Mesodermal cell (in vitro differentiated cells): Measurements from ENCODE around the gene PACC1.
"Not testable (repeated sequence)": the region's sequence is repeated elsewhere in the genome, so short reads cannot be mapped to it uniquely, and the experiment has no call there.

Source experiments
- H3K27ac ChIP-seq: 2 replicates; pipeline ENCODE4 v1.7.0; 2013; ENCODE audit warnings: mild to moderate bottlenecking, low read depth, low read length, moderate library complexity; ENCODE audit not compliant: severe bottlenecking
- H3K36me3 ChIP-seq: 2 replicates; pipeline ENCODE4 v1.7.1; 2013; ENCODE audit warnings: mild to moderate bottlenecking, low read length, moderate library complexity; ENCODE audit not compliant: control insufficient read depth, insufficient read depth
- H3K4me1 ChIP-seq: one replicate; pipeline ENCODE4 v1.7.1; 2013; ENCODE audit warnings: mild to moderate bottlenecking, low read length; ENCODE audit not compliant: insufficient read depth, control insufficient read depth, poor library complexity, severe bottlenecking
- H3K4me3 ChIP-seq: 2 replicates; pipeline ENCODE4 v1.7.0; 2013; ENCODE audit warnings: low read length, control low read depth, mild to moderate bottlenecking; ENCODE audit not compliant: insufficient read depth, poor library complexity, severe bottlenecking; ENCODE audit errors: extremely low read depth
- H3K9me3 ChIP-seq: 2 replicates; pipeline ENCODE4 v1.7.1; 2013; ENCODE audit warnings: mild to moderate bottlenecking, low read length, moderate library complexity; ENCODE audit not compliant: control insufficient read depth
- WGBS, 2 experiments: methylation state at CpG; one replicate each; pipeline ENCODE4 v1.1.5; 2013; ENCODE audit warnings: missing lambda C conversion rate in 2 of 2; ENCODE audit not compliant: insufficient coverage in 2 of 2; 5-methylcytosine and 5-hydroxymethylcytosine counted together

Gene PACC1

GRCh38 chr1:212326541-212326940, 88.1 kb downstream of the PACC1 start:
- no peaks in the 10 kb centered on the region for H3K9me3 ChIP-seq
- H3K4me3 ChIP-seq: no peak overlapping the region
- no peaks in the 10 kb centered on the region for H3K4me1 ChIP-seq
- H3K27ac ChIP-seq: no peak overlapping the region
- peaks cover 4% of the 10 kb centered on the region for H3K36me3 ChIP-seq
- WGBS, 2 experiments: 50% methylated on average over 2 of the region's 3 CpGs

DNA sequence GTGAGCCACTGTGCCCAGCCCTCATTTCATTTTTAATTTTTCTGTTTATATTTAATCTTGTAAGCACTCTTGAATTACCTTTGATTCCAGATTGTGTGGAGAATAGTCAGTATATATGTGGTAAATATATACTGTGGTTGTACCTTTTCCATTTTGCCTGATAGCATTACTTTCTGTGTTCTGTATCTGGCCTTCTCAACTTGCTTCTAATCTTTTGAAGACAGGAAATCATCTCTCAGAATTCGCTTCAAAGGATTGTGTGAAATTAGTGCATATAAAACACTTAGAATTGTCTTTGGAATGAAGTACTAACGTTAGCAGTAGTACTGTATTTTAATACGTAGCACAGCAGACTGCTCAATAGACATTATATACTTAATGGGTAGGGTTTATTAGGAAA, 91.6 kb downstream of the PACC1 start:
- no CpG with 5 or more reads among the region's 3 CpGs for WGBS, 2 experiments
- Histone ChIP-seq H3K27ac (no peak overlapping the region), H3K4me3 (no peak overlapping the region), H3K9me3 (no peaks in the 10 kb centered on the region), H3K36me3 (no peaks in the 10 kb centered on the region), H3K4me1 (no peaks in the 10 kb centered on the region)

DNA sequence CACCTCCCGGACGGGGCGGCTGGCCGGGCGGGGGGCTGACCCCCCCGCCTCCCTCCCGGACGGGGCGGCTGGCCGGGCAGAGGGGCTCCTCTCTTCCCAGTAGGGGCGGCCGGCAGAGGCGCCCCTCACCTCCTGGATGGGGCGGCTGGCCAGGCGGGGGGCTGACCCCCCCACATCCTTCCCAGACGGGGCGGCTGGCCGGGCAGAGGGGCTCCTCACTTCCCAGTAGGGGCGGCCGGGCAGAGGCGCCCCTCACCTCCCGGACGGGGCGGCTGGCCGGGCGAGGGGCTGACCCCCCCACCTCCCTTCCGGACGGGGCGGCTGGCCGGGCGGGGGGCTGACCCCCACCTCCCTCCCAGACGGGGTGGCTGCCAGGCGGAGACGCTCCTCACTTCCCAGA, 93.7 kb downstream of the PACC1 start:
- H3K36me3 ChIP-seq, H3K27ac ChIP-seq, H3K4me3 ChIP-seq, H3K9me3 ChIP-seq, H3K4me1 ChIP-seq: not testable (repeated sequence)
- 100% methylated on average over 3 of the region's 34 CpGs; no CpG with 5 or more reads in 1 of the 2 experiments for WGBS, 2 experiments

DNA sequence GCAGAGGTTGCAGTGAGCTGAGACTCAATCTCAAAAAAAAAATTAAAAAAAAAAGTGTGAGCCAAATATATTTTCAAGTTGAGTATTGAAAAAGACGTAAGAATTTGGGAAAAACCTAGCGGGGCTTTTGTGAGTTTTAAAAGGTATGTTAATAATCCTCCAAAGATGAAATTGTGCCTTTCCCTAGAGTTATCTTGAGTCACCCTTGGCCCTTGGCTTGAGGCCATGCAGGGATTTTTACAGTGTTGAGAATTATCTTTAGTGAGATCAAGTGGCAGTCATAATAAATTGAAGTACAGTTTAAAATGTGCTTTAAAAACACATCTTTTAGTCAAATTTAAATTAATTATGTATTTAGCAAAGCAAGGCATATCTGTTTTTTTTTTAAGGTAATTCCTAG, 96.8 kb downstream of the PACC1 start:
- H3K36me3 ChIP-seq: no peaks in the 10 kb centered on the region
- 100% methylated on average over 1 to 2 of the region's 2 CpGs for WGBS, 2 experiments
- H3K4me1 ChIP-seq: no peaks in the 10 kb centered on the region
- no peaks in the 10 kb centered on the region for H3K9me3 ChIP-seq
- H3K27ac ChIP-seq: no peak overlapping the region
- H3K4me3 ChIP-seq: no peak overlapping the region

GRCh38 chr1:212315907-212316306, 98.8 kb downstream of the PACC1 start:
- H3K4me3 ChIP-seq: no peak overlapping the region
- H3K9me3 ChIP-seq: no peaks in the 10 kb centered on the region
- H3K27ac ChIP-seq: no peak overlapping the region
- H3K4me1 ChIP-seq: no peaks in the 10 kb centered on the region
- no peaks in the 10 kb centered on the region for H3K36me3 ChIP-seq

DNA sequence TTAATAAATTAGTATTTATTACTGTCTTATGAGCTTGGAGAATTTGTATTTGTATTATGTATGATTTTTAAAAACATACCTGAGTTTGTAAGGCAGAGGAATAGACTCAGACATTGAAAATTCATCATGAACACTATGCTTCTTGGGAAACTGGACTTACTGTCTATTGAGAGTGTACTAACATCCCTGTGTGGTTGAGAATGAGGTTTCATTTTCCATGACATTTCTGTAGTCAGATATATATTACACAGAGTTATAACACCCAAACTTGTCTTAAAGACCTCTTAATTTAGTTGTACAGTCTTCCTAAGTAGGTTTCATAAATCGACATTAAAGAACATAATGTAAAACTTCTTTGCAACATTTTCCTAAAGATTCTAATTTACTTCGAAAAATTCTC, 99.5 kb downstream of the PACC1 start:
- no CpG with 5 or more reads among the region's 2 CpGs for WGBS, 2 experiments
- Histone ChIP-seq H3K36me3 (no peaks in the 10 kb centered on the region), H3K4me3 (no peak overlapping the region), H3K9me3 (no peaks in the 10 kb centered on the region), H3K27ac (no peak overlapping the region), H3K4me1 (no peaks in the 10 kb centered on the region)
